HepG2 (cell line): ENCODE results near the gene MRPL34.

Experiments used
- CEBPB ChIP-seq: IDR thresholded peaks from 2 replicates; pipeline ENCODE4 v1.6.1; 2011; ENCODE audit warnings: low read depth, low read length, improper control_type of control experiment, borderline replicate concordance
- CHCHD3 ChIP-seq: sonication (generic); formaldehyde crosslinking; IDR thresholded peaks from 2 replicates; pipeline ENCODE4 v1.8.0; 2022; ENCODE audit warnings: mild to moderate bottlenecking, missing genetic modification reagents, moderate library complexity
- CTCF ChIP-seq: sonication (generic); formaldehyde crosslinking; IDR thresholded peaks from 2 replicates; pipeline ENCODE4 v1.5.0; 2020; ENCODE audit warnings: mild to moderate bottlenecking, missing genetic modification reagents, moderate library complexity
- NR1H2 ChIP-seq: sonication (generic); formaldehyde crosslinking; IDR thresholded peaks from 2 replicates; pipeline ENCODE4 v1.8.1; 2022; ENCODE audit warnings: low read depth, missing genetic modification reagents, borderline replicate concordance
- POLR2AphosphoS2 ChIP-seq: IDR thresholded peaks from 2 replicates; pipeline ENCODE4 v1.6.1; 2011; ENCODE audit warnings: low read depth, low read length, improper control_type of control experiment
- ZNF274 ChIP-seq: sonication (generic); formaldehyde crosslinking; IDR thresholded peaks from 2 replicates; pipeline ENCODE4 v1.5.1; 2020; ENCODE audit warnings: mild to moderate bottlenecking, missing genetic modification reagents
- ZNF280D ChIP-seq: sonication (generic); formaldehyde crosslinking; IDR thresholded peaks from 2 replicates; pipeline ENCODE4 v1.5.1; 2020; ENCODE audit warnings: mild to moderate bottlenecking, missing genetic modification reagents
- ZNF496 ChIP-seq: sonication (generic); formaldehyde crosslinking; IDR thresholded peaks from 2 replicates; pipeline ENCODE4 v1.8.1; 2023; ENCODE audit warnings: mild to moderate bottlenecking, moderate library complexity, missing genetic modification reagents; ENCODE audit not compliant: insufficient replicate concordance

GRCh38 chr19:17286263-17286662, 19.4 kb upstream of the MRPL34 start:
- TF ChIP-seq ZNF496 (no peak), POLR2AphosphoS2 (no peak), ZNF280D (CRISPR knock-in tag) (no peak), NR1H2 (CRISPR knock-in tag) (no peak), CTCF (CRISPR knock-in tag) (no peak), CHCHD3 (no peak), CEBPB (no peak), ZNF274 (CRISPR knock-in tag) (no peak)
